HUES6 (cell line): ENCODE results near the gene PSMA5.
A peak's percentile ranks its signal among the peaks of the same experiment; 100 is the strongest.

ENCODE experiments used
- H3K27ac ChIP-seq: 2 replicates; pipeline ENCODE4 v1.7.0; 2013; ENCODE audit warnings: low read depth, mild to moderate bottlenecking, low read length, inconsistent platforms
- H3K27me3 ChIP-seq: 2 replicates; pipeline ENCODE4 v1.6.1; 2013; ENCODE audit warnings: low read length; ENCODE audit not compliant: control insufficient read depth, insufficient read depth
- H3K36me3 ChIP-seq: 2 replicates; pipeline ENCODE4 v1.6.1; 2013; ENCODE audit warnings: low read length; ENCODE audit not compliant: control insufficient read depth, insufficient read depth
- H3K4me1 ChIP-seq: 2 replicates; pipeline ENCODE4 v1.6.1; 2013; ENCODE audit warnings: low read length; ENCODE audit not compliant: control insufficient read depth, insufficient read depth
- H3K4me3 ChIP-seq: 2 replicates; pipeline ENCODE4 v1.5.1; 2013; ENCODE audit warnings: low read depth, low read length
- H3K9ac ChIP-seq: one replicate; pipeline ENCODE4 v1.6.1; 2013; ENCODE audit warnings: mild to moderate bottlenecking, low read length
- H3K9me3 ChIP-seq: 2 replicates; pipeline ENCODE4 v1.6.1; 2013; ENCODE audit warnings: low read depth, low read length; ENCODE audit not compliant: control insufficient read depth, insufficient read depth

Gene PSMA5

GRCh38 chr1:109391626-109392025, 34.6 kb downstream of the PSMA5 start:
- no peaks in the 10 kb centered on the region for H3K9me3 ChIP-seq
- no peak overlapping the region for H3K27ac ChIP-seq
- H3K36me3 ChIP-seq = no peaks in the 10 kb centered on the region
- no peak overlapping the region for H3K4me3 ChIP-seq
- H3K27me3 ChIP-seq = peaks cover 5% of the 10 kb centered on the region; the same call in 1 of the 2 replicates
- H3K4me1 ChIP-seq = peaks cover 11% of the 10 kb centered on the region
- no peak overlapping the region for H3K9ac ChIP-seq

- no peaks in the 10 kb centered on the region for H3K36me3 ChIP-seq
- H3K27ac ChIP-seq = no peak overlapping the region
- no peak overlapping the region for H3K4me3 ChIP-seq
- H3K27me3 ChIP-seq = peaks cover under 1% of the 10 kb centered on the region; the same call in 1 of the 2 replicates
- peaks cover 6% of the 10 kb centered on the region for H3K4me1 ChIP-seq
- no peak overlapping the region for H3K9ac ChIP-seq
- H3K9me3 ChIP-seq = no peaks in the 10 kb centered on the region
These were observed 35.1 kb downstream of the PSMA5 start for GRCh38 chr1:109391157-109391556.

- H3K9ac ChIP-seq = no peak overlapping the region
- H3K36me3 ChIP-seq = no peaks in the 10 kb centered on the region
- H3K4me1 ChIP-seq = peaks cover 6% of the 10 kb centered on the region; the same call in 1 of the 2 replicates
- no peaks in the 10 kb centered on the region for H3K27me3 ChIP-seq
- H3K27ac ChIP-seq = no peak overlapping the region
- H3K4me3 ChIP-seq = no peak overlapping the region
- H3K9me3 ChIP-seq = no peaks in the 10 kb centered on the region
These were observed 36.5 kb downstream of the PSMA5 start for GRCh38 chr1:109389638-109390341.

DNA sequence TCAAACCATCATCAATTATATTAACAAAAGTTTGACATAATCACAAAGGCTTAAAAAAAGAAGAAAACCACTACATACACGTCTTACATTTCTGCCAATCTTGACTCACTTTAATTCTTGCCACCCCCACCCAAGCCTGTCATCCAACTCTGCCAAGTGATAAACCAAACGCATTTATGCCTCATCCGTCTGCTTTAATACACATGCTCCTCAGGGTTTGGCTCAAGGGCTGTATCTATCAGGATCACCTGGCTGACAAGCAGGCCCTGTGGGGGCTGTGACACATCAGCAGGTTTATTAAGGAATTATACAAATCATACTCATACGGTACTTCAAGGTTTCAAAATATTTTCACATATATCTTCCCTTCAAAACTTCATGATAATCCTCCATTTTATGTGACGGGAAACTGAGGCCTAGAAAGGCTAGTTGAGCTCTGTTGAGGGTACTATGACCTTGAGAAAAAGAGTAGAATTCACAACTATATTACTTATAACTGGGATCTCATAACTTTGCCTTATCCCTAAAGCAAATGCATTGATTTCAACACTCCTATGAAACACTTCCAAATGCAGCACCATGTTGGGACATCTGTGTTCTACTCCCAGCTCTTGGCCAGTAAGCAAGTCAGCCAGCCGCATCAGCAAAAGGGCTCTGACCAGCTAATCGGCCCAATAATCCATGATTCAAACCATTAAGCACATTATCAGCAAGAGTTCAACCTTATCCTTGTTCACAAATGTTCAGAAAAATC, 37.2 kb downstream of the PSMA5 start:
- H3K27ac ChIP-seq = no peak overlapping the region
- H3K9me3 ChIP-seq = no peaks in the 10 kb centered on the region
- no peak overlapping the region for H3K9ac ChIP-seq
- H3K4me3 ChIP-seq = no peak overlapping the region
- no peaks in the 10 kb centered on the region for H3K27me3 ChIP-seq
- no peaks in the 10 kb centered on the region for H3K36me3 ChIP-seq
- peaks cover 6% of the 10 kb centered on the region; the same call in 1 of the 2 replicates for H3K4me1 ChIP-seq

- Histone ChIP-seq H3K9me3 (no peaks in the 10 kb centered on the region), H3K36me3 (no peaks in the 10 kb centered on the region), H3K4me3 (no peak overlapping the region), H3K9ac (no peak overlapping the region), H3K27ac (no peak overlapping the region), H3K4me1 (peaks cover 14% of the 10 kb centered on the region), H3K27me3 (no peaks in the 10 kb centered on the region)
These were observed 38.0 kb downstream of the PSMA5 start for GRCh38 chr1:109388208-109388711.

- no peak overlapping the region for H3K27ac ChIP-seq
- H3K27me3 ChIP-seq = no peaks in the 10 kb centered on the region
- no peak overlapping the region for H3K4me3 ChIP-seq
- no peaks in the 10 kb centered on the region for H3K9me3 ChIP-seq
- H3K9ac ChIP-seq = no peak overlapping the region
- H3K36me3 ChIP-seq = no peaks in the 10 kb centered on the region
- peaks cover 18% of the 10 kb centered on the region for H3K4me1 ChIP-seq
These were observed 40.1 kb downstream of the PSMA5 start for GRCh38 chr1:109386054-109386717.

GRCh38 chr1:109385417-109385816, 40.8 kb downstream of the PSMA5 start:
- Histone ChIP-seq H3K9ac (no peak overlapping the region), H3K4me1 (peaks cover 18% of the 10 kb centered on the region), H3K27me3 (no peaks in the 10 kb centered on the region), H3K9me3 (no peaks in the 10 kb centered on the region), H3K4me3 (no peak overlapping the region), H3K36me3 (no peaks in the 10 kb centered on the region), H3K27ac (no peak overlapping the region)

- H3K4me1 ChIP-seq = peaks cover 18% of the 10 kb centered on the region
- H3K9me3 ChIP-seq = no peaks in the 10 kb centered on the region
- peak overlapping the region; percentile 18 for H3K27ac ChIP-seq
- no peak overlapping the region for H3K9ac ChIP-seq
- H3K4me3 ChIP-seq = no peak overlapping the region
- no peaks in the 10 kb centered on the region for H3K36me3 ChIP-seq
- H3K27me3 ChIP-seq = no peaks in the 10 kb centered on the region
These were observed 42.4 kb downstream of the PSMA5 start for GRCh38 chr1:109383854-109384253.

- H3K9ac ChIP-seq = no peak overlapping the region
- H3K27me3 ChIP-seq = no peaks in the 10 kb centered on the region
- H3K4me3 ChIP-seq = no peak overlapping the region
- peaks cover 18% of the 10 kb centered on the region for H3K4me1 ChIP-seq
- no peaks in the 10 kb centered on the region for H3K9me3 ChIP-seq
- peak overlapping the region; percentile 18 for H3K27ac ChIP-seq
- no peaks in the 10 kb centered on the region for H3K36me3 ChIP-seq
These were observed 43.0 kb downstream of the PSMA5 start for GRCh38 chr1:109383087-109383779.

DNA sequence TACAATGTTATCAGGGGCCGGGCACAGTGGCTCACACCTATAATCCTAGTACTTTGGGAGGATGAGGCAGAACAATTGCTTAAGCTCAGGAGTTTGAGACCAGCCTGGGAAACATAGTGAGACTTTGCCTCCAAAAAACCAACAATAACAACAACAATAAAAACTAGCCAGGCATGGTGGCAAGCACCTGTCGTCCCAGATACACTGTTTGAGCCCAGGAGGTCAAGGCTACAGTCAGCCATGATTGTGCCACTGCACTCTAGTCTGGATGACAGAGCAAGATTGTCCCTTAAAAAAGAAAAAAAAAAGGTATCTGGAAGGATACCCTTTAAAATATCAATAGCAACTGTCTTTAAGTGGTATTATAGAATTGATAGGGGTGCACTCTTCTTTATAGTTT, 44.7 kb downstream of the PSMA5 start:
- H3K4me3 ChIP-seq = no peak overlapping the region
- no peak overlapping the region for H3K9ac ChIP-seq
- no peaks in the 10 kb centered on the region for H3K9me3 ChIP-seq
- H3K4me1 ChIP-seq = peaks cover 18% of the 10 kb centered on the region
- H3K27me3 ChIP-seq = no peaks in the 10 kb centered on the region
- no peaks in the 10 kb centered on the region for H3K36me3 ChIP-seq
- H3K27ac ChIP-seq = no peak overlapping the region
